HG03342 (cell line): ENCODE data around the gene ZNF814.
"Not testable (repeated sequence)": the region's sequence is repeated elsewhere in the genome, so short reads cannot be mapped to it uniquely, and the experiment has no call there.

Experiments used
- ATAC-seq: cut with Tn5 transposase; IDR thresholded peaks from one replicate; pipeline ENCODE4 v1.9.1; 2021; ENCODE audit warnings: mild to moderate bottlenecking, moderate library complexity; ENCODE audit not compliant: unreplicated experiment

The ZNF814 gene

GRCh38 chr19:57819475-57820148 is 69.2 kb downstream of the ZNF814 start:
- peak; percentile 80 for ATAC-seq

GRCh38 chr19:57818378-57818777 is 70.5 kb downstream of the ZNF814 start:
- ATAC-seq: no peak

DNA sequence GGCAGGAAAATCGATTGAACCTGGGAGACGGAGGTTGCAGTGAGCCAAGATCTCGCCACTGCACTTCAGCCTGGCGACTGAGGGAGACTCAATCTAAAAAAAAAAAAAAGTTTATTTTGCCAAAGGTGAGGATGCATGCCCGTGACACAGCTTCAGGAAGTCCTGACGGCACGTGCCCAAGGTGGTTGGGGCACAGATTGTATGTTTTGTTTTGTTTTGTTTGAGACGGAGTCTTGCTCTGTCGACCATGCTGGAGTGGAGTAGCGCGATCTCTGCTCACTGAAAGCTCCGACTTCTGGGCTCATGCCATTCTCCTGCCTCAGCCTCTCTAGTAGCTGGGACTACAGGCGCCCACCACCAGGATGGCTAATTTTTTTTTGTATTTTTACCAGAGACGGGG is 70.9 kb downstream of the ZNF814 start:
- no peak for ATAC-seq

DNA sequence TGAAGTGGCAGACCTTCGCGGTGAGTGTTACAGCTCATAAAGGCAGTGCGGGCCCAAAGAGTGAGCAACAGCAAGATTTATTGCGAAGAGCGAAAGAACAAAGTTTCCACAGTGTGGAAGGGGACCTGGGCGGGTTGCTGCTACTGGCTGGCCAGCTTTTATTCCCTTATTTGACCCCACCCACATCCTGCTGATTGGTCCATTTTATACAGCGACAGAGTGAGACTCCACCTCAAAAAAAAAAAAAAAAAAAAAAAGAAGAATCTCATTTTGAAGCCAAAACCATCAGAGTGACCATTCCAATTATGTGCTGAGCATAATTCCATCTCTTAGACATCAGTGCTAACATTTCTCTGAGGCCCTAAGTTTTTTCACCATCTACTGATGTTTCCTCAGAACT is 72.2 kb downstream of the ZNF814 start:
- no peak for ATAC-seq

DNA sequence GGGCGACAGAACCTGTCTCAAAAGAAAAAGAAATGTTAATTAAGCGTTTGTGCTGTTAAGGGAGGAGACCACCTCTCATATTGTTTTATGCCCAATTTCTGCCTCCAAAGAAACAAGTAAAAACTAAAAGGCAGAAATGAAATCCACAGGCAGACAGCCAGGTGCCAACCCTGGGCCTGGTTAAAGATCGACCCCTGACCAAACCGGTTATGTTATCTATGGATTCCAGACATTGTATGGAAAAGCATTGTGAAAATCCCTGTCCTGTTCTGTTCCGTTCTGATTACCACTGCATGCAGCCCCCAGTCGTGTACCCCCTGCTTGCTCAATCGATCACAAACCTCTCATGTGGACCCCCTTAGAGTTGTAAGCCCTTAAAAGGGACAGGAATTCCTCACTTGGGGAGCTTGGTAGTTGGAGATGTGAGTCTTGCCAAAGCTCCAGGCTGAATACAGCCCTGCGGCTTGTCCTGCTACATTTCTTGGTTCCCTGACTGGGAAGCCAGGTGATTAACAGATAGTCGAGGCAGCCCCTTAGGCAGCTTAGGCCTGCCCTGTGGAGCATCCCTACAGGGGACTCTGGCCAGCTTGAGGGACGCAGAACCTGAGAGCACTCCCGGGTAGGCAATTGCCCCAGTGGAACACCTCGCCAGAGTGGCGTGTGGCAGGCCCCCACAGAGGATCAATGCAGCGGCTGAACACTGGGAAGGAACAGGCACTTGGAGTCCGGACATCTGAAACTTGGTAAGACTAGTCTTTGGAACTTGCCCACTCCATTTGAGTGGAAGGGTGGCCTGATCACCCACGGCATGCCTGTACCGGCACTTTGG is 73.4 kb downstream of the ZNF814 start:
- no peak for ATAC-seq

DNA sequence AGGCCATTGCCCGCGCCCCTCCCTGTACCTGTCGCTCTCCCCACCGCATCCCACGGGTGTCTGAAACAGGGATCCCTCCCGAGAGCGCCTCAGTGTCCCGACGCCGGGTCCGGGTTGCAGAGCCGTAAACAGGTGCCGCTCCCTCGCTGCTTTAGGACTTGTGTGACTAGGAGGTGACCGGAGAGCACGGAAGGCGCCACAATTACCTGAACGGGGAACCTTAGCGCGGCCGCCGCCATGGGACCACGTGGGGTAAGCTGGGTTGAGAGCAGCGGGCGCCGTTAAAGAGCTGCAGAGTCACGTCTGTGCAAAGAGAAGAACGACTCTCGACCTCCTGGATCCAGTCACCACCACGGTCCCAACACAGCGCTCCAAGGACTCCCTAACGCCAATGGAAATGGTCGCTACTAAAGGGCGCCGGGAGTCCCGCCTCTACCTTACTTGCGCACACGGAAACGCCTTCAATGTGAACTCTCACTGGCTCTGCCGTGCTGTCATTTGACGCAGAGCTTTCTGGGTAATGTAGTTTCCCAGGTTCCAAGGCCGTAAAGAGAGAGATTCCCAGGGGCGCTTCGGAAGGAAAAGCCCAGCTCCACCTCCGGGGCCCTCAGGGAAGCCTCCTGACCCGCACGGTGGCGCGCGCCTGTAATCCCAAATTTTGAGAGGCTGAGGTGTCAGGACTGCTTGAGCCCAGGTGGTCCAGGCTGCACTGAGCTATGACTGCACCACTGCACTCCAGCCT is 74.2 kb downstream of the ZNF814 start, which contains the start of gene ZNF552:
TSS of gene ZNF552 (minus strand) at position 409 of the 742 bp plus-strand sequence. CDS start at position 239, 170 bp downstream.
- peak; percentile 70 for ATAC-seq

GRCh38 chr19:57813919-57814504 is 74.8 kb downstream of the ZNF814 start:
- ATAC-seq: no peak

GRCh38 chr19:57812975-57813820 is 75.6 kb downstream of the ZNF814 start:
- not testable (repeated sequence) for ATAC-seq

DNA sequence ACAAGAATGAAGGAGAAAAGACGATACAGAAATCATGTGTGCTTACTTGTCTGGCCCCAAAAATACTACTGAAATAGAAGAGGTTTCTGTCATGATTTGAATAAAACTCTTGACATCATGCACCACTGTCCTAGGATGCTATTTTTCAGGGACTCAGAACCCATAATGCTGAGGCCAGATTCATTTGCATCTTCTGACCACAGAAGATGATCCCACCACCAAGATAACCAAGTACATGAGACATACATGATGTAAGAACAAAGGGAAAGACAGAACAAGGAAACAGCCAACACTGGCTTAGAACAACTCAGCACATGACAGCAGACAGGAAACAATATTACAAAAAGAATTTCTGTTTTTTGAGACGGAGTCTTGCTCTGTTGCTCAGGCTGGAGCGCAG is 76.6 kb downstream of the ZNF814 start:
- ATAC-seq: no peak

DNA sequence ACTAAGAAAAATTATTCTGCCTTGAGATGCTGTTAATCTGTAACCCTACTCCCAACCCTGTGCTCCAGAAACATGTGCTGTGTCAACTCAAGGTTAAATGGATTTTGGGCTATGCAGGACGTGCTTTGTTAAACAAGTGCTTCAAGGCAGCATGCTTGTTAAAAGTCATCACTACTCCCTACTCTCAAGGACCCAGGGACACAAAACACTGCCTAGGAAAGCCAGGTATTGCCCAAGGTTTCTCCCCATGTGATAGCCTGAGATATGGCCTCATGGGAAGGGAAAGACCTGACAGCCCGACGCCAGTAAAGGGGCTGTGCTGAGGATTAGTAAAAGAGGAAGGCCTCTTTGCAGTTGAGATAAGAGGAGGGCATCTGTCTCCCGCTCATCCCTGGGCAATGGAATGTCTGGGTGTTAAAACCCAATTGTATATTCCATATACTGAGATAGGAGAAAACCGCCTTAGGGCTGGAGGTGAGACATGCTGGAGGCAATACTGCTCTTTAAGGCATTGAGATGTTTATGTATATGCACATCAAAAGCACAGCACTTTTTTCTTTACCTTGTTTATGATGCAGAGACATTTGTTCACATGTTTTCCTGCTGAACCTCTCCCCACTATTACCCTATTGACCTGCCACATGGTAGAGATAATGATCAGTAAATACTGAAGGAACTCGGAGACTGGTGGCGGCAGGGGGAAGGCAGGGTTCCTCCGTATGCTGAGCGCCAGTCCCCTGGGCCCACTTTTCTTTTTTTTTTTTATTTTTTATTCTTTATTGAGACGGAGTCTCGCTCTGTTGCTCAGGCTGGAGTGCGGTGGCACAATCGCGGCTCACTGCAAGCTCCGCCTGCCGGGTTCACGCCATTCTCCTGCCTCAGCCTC is 78.2 kb downstream of the ZNF814 start:
- not testable (repeated sequence) for ATAC-seq

DNA sequence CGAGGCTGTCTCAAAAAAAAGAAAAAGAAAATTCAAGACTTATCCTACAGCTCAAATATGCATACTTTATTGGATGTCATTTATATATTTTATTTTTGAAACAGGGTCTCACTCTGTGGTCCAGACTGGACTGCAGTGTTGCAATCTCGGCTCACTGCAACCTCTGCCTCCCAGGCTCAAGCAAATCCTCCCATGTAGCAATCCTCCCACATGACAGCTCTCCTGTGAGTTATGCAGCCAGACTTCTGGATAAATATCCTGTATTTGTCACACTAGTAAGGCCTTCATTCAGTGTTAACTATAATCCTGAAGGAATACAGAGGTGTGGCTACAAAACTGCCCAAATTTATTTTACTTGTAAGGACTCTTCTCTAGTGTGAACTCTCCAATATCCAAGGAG is 81.3 kb downstream of the ZNF814 start:
- ATAC-seq: no peak

- no peak for ATAC-seq
Measured at GRCh38 chr19:57803594-57804325, 85.1 kb downstream of the ZNF814 start.

- ATAC-seq: no peak
Measured at GRCh38 chr19:57803265-57803593, 85.6 kb downstream of the ZNF814 start.

- ATAC-seq: no peak
Measured at GRCh38 chr19:57802269-57802668, 86.6 kb downstream of the ZNF814 start.

DNA sequence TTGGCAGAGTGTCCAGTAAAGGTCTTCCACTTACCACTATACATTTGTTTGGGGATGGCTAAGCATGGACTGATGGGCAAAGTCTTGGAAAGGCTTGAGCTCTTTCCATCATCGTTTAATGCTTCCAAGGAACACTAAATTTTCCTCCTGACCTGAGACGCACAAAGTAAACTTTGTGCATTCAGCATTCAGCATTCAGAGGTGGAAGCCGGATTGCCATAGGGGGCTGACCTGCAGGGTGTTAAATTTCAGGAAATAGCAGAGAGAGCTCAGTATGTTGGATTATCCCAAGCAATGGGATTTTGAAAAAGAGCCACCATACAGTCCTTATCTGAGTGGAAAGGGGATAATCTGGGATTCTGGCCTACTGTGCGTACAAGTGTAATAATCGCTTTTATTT is 88.1 kb downstream of the ZNF814 start:
- ATAC-seq: no peak
